ENCODE data around the gene PTPRT. TPM values are rescaled to one million over a fixed set of nuclear protein-coding genes. Genes with fewer than 3 reads are reported as not detected.

The PTPRT gene
- total and polyA plus RNA-seq, 2 donors (not counting 1 experiment from before 2014, with no cell fraction given), result not detected

GRCh38 chr20:42598581-42598980, 591.1 kb downstream of the PTPRT start:
- no peak overlapping the region for H3K9ac ChIP-seq (ENCODE audit: insufficient read depth, low read length)
- no peak overlapping the region for H3K4me2 ChIP-seq (ENCODE audit: extremely low read depth, insufficient read depth, low read length)
- H2AFZ ChIP-seq (ENCODE audit: low read length), result no peak overlapping the region
- H3K36me3 ChIP-seq (ENCODE audit: control insufficient read depth, insufficient read depth, low read length), result no peaks in the 10 kb centered on the region
- no peaks in the 10 kb centered on the region for H3K9me3 ChIP-seq (ENCODE audit: control insufficient read depth, insufficient read depth, low read depth, low read length)
- TF ChIP-seq EZH2 (IDR thresholded peaks at IDR 0.05; ENCODE audit: low read length, missing control alignments), result no peak
- no peak for TF ChIP-seq CTCF (conservative IDR thresholded peaks at IDR 0.05 in 1 of 2, IDR thresholded peaks at IDR 0.05 in 1 of 2; ENCODE audit: low read depth in 1 of 2, low read length in 2 of 2)
- H3K27ac ChIP-seq (ENCODE audit: insufficient read depth, low read length), result no peak overlapping the region
- no peaks in the 10 kb centered on the region for H3K79me2 ChIP-seq (ENCODE audit: control insufficient read depth, insufficient read depth, low read length)
- DNase-seq (ENCODE audit: low read depth in 2 of 2), result no peak
- no peaks in the 10 kb centered on the region for H3K27me3 ChIP-seq (ENCODE audit: control insufficient read depth, insufficient read depth, low read length)
- H3K4me1 ChIP-seq (ENCODE audit: control insufficient read depth, extremely low read depth, insufficient read depth, low read length), result no peaks in the 10 kb centered on the region
- no peak overlapping the region for H3K4me3 ChIP-seq (replicated peaks in 1 of 4; ENCODE audit: control extremely low read depth in 1 of 4, insufficient read depth in 1 of 4, low read depth in 3 of 4, low read length in 4 of 4)
- no peaks in the 10 kb centered on the region for H4K20me1 ChIP-seq (ENCODE audit: control insufficient read depth, extremely low read depth, insufficient read depth, low read length)

- no peak overlapping the region for H2AFZ ChIP-seq (ENCODE audit: low read length)
Measured at GRCh38 chr20:42595625-42596024, 594.1 kb downstream of the PTPRT start.

GRCh38 chr20:42594659-42595058, 595.0 kb downstream of the PTPRT start:
- DNase-seq (ENCODE audit: low read depth in 2 of 2), result no peak

More at GRCh38 chr20:42595625-42596024, 594.1 kb downstream of the PTPRT start:
- Histone ChIP-seq H3K9me3 (ENCODE audit: control insufficient read depth, insufficient read depth, low read depth, low read length) (no peaks in the 10 kb centered on the region), H3K36me3 (ENCODE audit: control insufficient read depth, insufficient read depth, low read length) (no peaks in the 10 kb centered on the region), H3K4me2 (ENCODE audit: extremely low read depth, insufficient read depth, low read length) (no peak overlapping the region), H3K4me3 (replicated peaks in 1 of 4; ENCODE audit: control extremely low read depth in 1 of 4, insufficient read depth in 1 of 4, low read depth in 3 of 4, low read length in 4 of 4) (no peak overlapping the region), H3K9ac (ENCODE audit: insufficient read depth, low read length) (no peak overlapping the region), H3K27me3 (ENCODE audit: control insufficient read depth, insufficient read depth, low read length) (no peaks in the 10 kb centered on the region), H3K79me2 (ENCODE audit: control insufficient read depth, insufficient read depth, low read length) (no peaks in the 10 kb centered on the region), H3K4me1 (ENCODE audit: control insufficient read depth, extremely low read depth, insufficient read depth, low read length) (no peaks in the 10 kb centered on the region), H4K20me1 (ENCODE audit: control insufficient read depth, extremely low read depth, insufficient read depth, low read length) (no peaks in the 10 kb centered on the region), H3K27ac (ENCODE audit: insufficient read depth, low read length) (no peak overlapping the region)
- no peak for DNase-seq (ENCODE audit: low read depth in 2 of 2)
- TF ChIP-seq CTCF (conservative IDR thresholded peaks at IDR 0.05 in 1 of 2, IDR thresholded peaks at IDR 0.05 in 1 of 2; ENCODE audit: low read depth in 1 of 2, low read length in 2 of 2) (no peak), EZH2 (IDR thresholded peaks at IDR 0.05; ENCODE audit: low read length, missing control alignments) (no peak)

More at GRCh38 chr20:42594659-42595058, 595.0 kb downstream of the PTPRT start:
- Histone ChIP-seq H3K9ac (ENCODE audit: insufficient read depth, low read length) (no peak overlapping the region), H3K9me3 (ENCODE audit: control insufficient read depth, insufficient read depth, low read depth, low read length) (no peaks in the 10 kb centered on the region), H3K4me2 (ENCODE audit: extremely low read depth, insufficient read depth, low read length) (no peak overlapping the region), H4K20me1 (ENCODE audit: control insufficient read depth, extremely low read depth, insufficient read depth, low read length) (no peaks in the 10 kb centered on the region), H3K4me3 (replicated peaks in 1 of 4; ENCODE audit: control extremely low read depth in 1 of 4, insufficient read depth in 1 of 4, low read depth in 3 of 4, low read length in 4 of 4) (no peak overlapping the region), H3K27me3 (ENCODE audit: control insufficient read depth, insufficient read depth, low read length) (no peaks in the 10 kb centered on the region), H3K36me3 (ENCODE audit: control insufficient read depth, insufficient read depth, low read length) (no peaks in the 10 kb centered on the region), H3K79me2 (ENCODE audit: control insufficient read depth, insufficient read depth, low read length) (no peaks in the 10 kb centered on the region), H2AFZ (ENCODE audit: low read length) (no peak overlapping the region), H3K27ac (ENCODE audit: insufficient read depth, low read length) (no peak overlapping the region), H3K4me1 (ENCODE audit: control insufficient read depth, extremely low read depth, insufficient read depth, low read length) (no peaks in the 10 kb centered on the region)
- TF ChIP-seq CTCF (conservative IDR thresholded peaks at IDR 0.05 in 1 of 2, IDR thresholded peaks at IDR 0.05 in 1 of 2; ENCODE audit: low read depth in 1 of 2, low read length in 2 of 2) (no peak), EZH2 (IDR thresholded peaks at IDR 0.05; ENCODE audit: low read length, missing control alignments) (no peak)
